ENCODE results near the gene ZFP36.

DNA sequence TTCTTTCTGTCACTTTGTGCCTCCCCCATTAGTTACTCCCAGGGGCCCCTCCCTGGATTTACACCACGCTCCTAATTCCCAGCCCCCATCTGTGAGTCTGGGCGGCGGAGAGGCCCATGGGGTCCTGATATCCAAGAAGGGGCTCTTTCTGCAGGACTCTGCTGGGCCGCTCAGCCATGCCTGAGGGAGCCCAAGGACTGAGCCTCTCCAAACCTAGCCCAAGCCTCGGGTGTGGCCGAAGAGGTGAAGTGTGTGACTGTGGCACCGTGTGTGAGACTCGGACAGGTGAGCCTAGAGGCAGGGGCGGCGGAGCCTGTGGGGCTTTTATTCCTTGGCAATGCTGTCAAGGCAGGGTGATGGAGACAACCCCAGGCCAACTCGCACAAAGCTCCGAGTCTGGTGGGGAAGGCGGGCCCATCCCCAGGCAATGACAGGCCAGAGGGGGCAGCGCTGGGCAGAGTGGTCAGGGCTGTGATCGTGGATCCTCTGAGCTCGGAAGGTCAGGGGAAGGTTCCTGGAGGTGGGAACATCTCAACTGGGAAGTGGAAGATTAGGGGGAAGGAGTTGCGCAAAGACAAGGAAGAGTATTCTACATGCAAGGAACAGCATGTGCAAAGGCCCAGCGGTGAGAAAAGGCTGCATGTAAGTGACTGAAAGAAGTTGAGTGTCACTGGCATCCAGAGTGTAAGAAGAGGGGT is 7.4 kb downstream of the ZFP36 start:
- TF ChIP-seq CTCF (conservative IDR thresholded peaks at IDR 0.05) (no peak; the same call in 1 of the 2 replicates), ZFX (IDR thresholded peaks at IDR 0.05) (no peak)

Measured in C4-2B (cell line).